ENCODE data around the gene MAP7.
"Not testable (repeated sequence)": the region's sequence is repeated elsewhere in the genome, so short reads cannot be mapped to it uniquely, and the experiment has no call there.

MAP7 gene

GRCh38 chr6:136403110-136403980 lies 146.9 kb downstream of the MAP7 start:
- H3K4me3 ChIP-seq (ENCODE audit: low read depth, low read length), result no peak overlapping the region
- DNase-seq (ENCODE audit: low read depth), result no peak
- TF ChIP-seq CTCF (IDR thresholded peaks at IDR 0.05; ENCODE audit: low read depth, low read length, missing control alignments), result no peak

- H3K4me3 ChIP-seq (ENCODE audit: low read depth, low read length), result no peak overlapping the region
- no peak for DNase-seq (ENCODE audit: low read depth)
- no peak for TF ChIP-seq CTCF (IDR thresholded peaks at IDR 0.05; ENCODE audit: low read depth, low read length, missing control alignments)
These were observed 148.5 kb downstream of the MAP7 start for GRCh38 chr6:136401749-136402148.

- H3K4me3 ChIP-seq (ENCODE audit: low read depth, low read length); DNase-seq (ENCODE audit: low read depth): not testable (repeated sequence)
These were observed 149.0 kb downstream of the MAP7 start for GRCh38 chr6:136401236-136401635.

- DNase-seq (ENCODE audit: low read depth), result no peak
- TF ChIP-seq CTCF (IDR thresholded peaks at IDR 0.05; ENCODE audit: low read depth, low read length, missing control alignments), result no peak
- H3K4me3 ChIP-seq (ENCODE audit: low read depth, low read length), result no peak overlapping the region
These were observed 151.8 kb downstream of the MAP7 start for GRCh38 chr6:136398453-136398852.

GRCh38 chr6:136396908-136397307 lies 153.3 kb downstream of the MAP7 start:
- TF ChIP-seq CTCF (IDR thresholded peaks at IDR 0.05; ENCODE audit: low read depth, low read length, missing control alignments), result no peak
- no peak overlapping the region for H3K4me3 ChIP-seq (ENCODE audit: low read depth, low read length)
- DNase-seq (ENCODE audit: low read depth), result no peak

- H3K4me3 ChIP-seq (ENCODE audit: low read depth, low read length); DNase-seq (ENCODE audit: low read depth): not testable (repeated sequence)
These were observed 159.3 kb downstream of the MAP7 start for GRCh38 chr6:136390959-136391358.

GRCh38 chr6:136387316-136387715 lies 162.9 kb downstream of the MAP7 start:
- no peak for DNase-seq (ENCODE audit: low read depth)
- TF ChIP-seq CTCF (IDR thresholded peaks at IDR 0.05; ENCODE audit: low read depth, low read length, missing control alignments), result no peak
- no peak overlapping the region for H3K4me3 ChIP-seq (ENCODE audit: low read depth, low read length)

- no peak for DNase-seq (ENCODE audit: low read depth)
- TF ChIP-seq CTCF (IDR thresholded peaks at IDR 0.05; ENCODE audit: low read depth, low read length, missing control alignments), result no peak
- H3K4me3 ChIP-seq (ENCODE audit: low read depth, low read length), result no peak overlapping the region
These were observed 166.8 kb downstream of the MAP7 start for GRCh38 chr6:136383268-136383937.

Data from GM12864 (cell line).